Measurements from ENCODE around the gene ERC1. TPM values are rescaled to one million over a fixed set of nuclear protein-coding genes. Genes with fewer than 3 reads are reported as not detected.

ERC1 gene
- total RNA-seq, 2 donors from 2014 or later, result 53.2 to 53.4 TPM

DNA sequence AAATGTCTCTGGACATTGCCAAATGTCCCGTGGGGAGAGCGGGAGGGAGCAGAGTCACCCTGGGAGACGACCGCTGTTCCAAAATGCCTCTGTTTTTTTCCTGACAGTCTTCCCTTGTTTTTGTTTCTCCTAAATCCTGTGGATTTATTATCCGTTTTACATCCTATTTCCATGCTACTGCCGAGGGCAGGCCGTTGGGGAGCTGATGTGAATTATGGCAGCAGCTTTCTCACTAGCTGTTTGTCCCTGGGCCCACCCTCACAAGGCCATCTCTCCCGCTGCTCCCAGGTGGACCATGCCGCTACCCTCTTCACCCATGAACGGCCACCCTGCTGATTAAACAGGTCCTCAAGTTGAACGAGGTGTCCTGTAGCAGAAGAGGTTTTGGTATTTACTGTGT, 548.1 kb downstream of the ERC1 start:
- DNase-seq (no peak), ATAC-seq (no peak)
- intact Hi-C loops (cut with DNase I), result no loop called here

DNA sequence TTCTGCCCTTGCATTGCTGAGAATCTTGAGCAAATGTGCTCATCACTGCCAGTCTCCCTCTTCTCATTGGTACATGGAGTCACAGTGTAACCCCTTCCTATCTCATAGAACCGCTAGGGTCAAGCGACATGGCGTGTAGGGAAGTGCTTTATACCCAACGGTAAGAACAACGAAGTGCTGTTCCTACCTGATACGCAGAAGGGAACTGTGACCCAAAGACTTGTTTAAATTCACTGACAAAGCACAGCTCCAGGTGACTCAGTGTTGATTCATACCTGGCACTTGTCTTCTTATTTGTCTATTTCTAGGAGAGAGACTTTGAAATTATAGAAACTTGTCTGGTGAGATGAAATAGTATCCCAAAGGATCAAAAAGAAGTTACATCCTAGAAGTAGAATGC, 549.7 kb downstream of the ERC1 start:
- ATAC-seq, result no peak
- intact Hi-C loops (cut with DNase I), result no loop called here
- DNase-seq, result no peak

DNA sequence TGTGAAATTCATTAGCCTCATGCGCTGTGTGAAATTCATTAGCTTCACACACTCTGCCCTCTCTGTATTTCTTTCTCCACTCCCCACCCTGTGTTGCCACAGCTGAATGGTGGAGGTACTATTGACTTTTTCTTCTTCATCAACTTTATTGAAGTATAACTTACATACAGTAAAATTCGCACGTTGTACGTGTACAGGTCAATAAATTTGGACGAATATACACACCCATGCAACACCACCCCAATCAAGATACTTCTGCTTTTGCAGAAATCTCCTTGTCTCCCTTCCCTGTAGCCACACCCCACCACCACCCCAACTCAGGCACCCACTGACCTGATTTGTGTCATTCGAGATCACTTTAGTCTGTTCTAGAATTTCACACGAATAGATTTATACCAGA, 551.6 kb downstream of the ERC1 start:
- DNase-seq (no peak), ATAC-seq (no peak)
- intact Hi-C loops (cut with DNase I), result no loop called here

DNA sequence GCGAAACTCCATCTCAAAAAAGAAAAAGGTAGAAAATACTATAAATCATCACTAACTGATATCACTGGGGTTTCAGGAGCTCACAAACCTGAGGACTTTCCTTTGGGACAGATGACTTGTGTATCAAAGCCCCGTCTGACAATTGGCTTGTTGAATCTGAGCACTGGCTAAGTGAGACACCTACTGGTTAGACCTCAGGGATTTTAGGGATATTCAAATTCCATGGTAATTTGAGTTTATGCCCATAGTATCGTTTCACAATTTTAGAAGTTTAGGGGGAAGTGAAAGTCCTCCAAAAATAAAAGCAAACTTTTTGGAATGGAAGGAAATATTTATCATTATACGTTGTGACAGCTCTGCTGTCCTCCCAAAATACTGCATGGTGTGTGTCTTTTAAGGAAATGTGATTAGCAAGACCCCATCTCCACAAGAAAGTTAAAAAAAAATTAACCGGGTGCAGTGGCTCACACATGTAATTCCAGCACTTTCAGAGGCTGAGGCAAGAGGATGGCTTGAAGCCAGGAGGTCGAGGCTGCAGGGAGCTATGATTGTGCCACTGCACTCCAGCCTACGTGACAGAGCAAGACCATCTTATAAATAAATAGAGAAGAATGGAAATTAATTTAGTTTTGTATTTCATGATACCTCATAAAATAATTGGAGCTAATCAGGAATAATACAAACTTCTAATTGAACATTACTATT, 554.1 kb downstream of the ERC1 start:
- peak in 1 of 2 donors; percentile 47 for ATAC-seq
- intact Hi-C loops (cut with DNase I), result no loop called here
- DNase-seq, result peak; percentile 40

Other genes with a start within 250 kb of the ERC1 start
- gene WNK1, start 238.6 kb upstream of the ERC1 start, total RNA-seq, result 100 to 1,000 TPM; 251 to 255 TPM
- 1 to 10 TPM; 6.4 to 6.8 TPM for gene RAD52, start 41.5 kb upstream of the ERC1 start, total RNA-seq